ENCODE measurements around the gene E2F1. TPM values are rescaled to one million over a fixed set of nuclear protein-coding genes. Genes with fewer than 3 reads are reported as not detected.
A peak's percentile ranks its signal among the peaks of the same experiment; 100 is the strongest.

Gene E2F1
- total RNA-seq, 3 donors from 2014 or later: 3.6 to 8.2 (median 4.1) TPM

GRCh38 chr20:33677991-33678702 is 8.0 kb downstream of the E2F1 start:
- H3K4me1 ChIP-seq (ENCODE audit: low read depth): peaks cover 20% of the 10 kb centered on the region
- TF ChIP-seq CTCF (IDR thresholded peaks at IDR 0.05): no peak
- intact Hi-C loops (cut with DNase I, micrococcal nuclease): no loop called here
- H3K36me3 ChIP-seq (ENCODE audit: low read depth): no peaks in the 10 kb centered on the region
- DNase-seq: peak; percentile 29 to 61 (median 48)
- ATAC-seq: no peak
- H3K9me3 ChIP-seq: no peaks in the 10 kb centered on the region
- no peak overlapping the region for H3K4me3 ChIP-seq

GRCh38 chr20:33676652-33677645 is 9.2 kb downstream of the E2F1 start:
- Histone ChIP-seq H3K4me3 (no peak overlapping the region), H3K4me1 (ENCODE audit: low read depth) (peaks cover 23% of the 10 kb centered on the region), H3K36me3 (ENCODE audit: low read depth) (no peaks in the 10 kb centered on the region), H3K9me3 (no peaks in the 10 kb centered on the region)
- TF ChIP-seq CTCF (IDR thresholded peaks at IDR 0.05): no peak
- no peak for ATAC-seq
- intact Hi-C loops (cut with DNase I, micrococcal nuclease): no loop called here
- peak in 2 of 3 donors; percentile 41 to 61 for DNase-seq

GRCh38 chr20:33676121-33676520 is 10.1 kb downstream of the E2F1 start:
- intact Hi-C loops (cut with DNase I, micrococcal nuclease): no loop called here
- Histone ChIP-seq H3K4me3 (no peak overlapping the region), H3K36me3 (ENCODE audit: low read depth) (no peaks in the 10 kb centered on the region), H3K9me3 (no peaks in the 10 kb centered on the region), H3K4me1 (ENCODE audit: low read depth) (peaks cover 23% of the 10 kb centered on the region)
- ATAC-seq (no peak), DNase-seq (peak in 2 of 3 donors; percentile 35 to 60)
- TF ChIP-seq CTCF (IDR thresholded peaks at IDR 0.05): no peak

GRCh38 chr20:33675136-33675959 is 10.8 kb downstream of the E2F1 start:
- Histone ChIP-seq H3K36me3 (ENCODE audit: low read depth) (no peaks in the 10 kb centered on the region), H3K4me3 (no peak overlapping the region), H3K9me3 (no peaks in the 10 kb centered on the region), H3K4me1 (ENCODE audit: low read depth) (peaks cover 23% of the 10 kb centered on the region)
- intact Hi-C loops (cut with DNase I, micrococcal nuclease): no loop called here
- ATAC-seq: peak; percentile 41
- DNase-seq: peak in 2 of 3 donors; percentile 24 to 40
- TF ChIP-seq CTCF (IDR thresholded peaks at IDR 0.05): no peak
